HG02870 (cell line): ENCODE results near the gene UBE2V1.
"Not testable (repeated sequence)": the region's sequence is repeated elsewhere in the genome, so short reads cannot be mapped to it uniquely, and the experiment has no call there.

ENCODE experiments used
- ATAC-seq: cut with Tn5 transposase; IDR thresholded peaks from one replicate; pipeline ENCODE4 v1.9.1; 2021; ENCODE audit warnings: mild to moderate bottlenecking, moderate library complexity; ENCODE audit not compliant: unreplicated experiment

Gene UBE2V1

GRCh38 chr20:50138120-50138478 is 25.1 kb upstream of the UBE2V1 start:
- ATAC-seq: no peak

- not testable (repeated sequence) for ATAC-seq
These were observed 24.8 kb upstream of the UBE2V1 start for GRCh38 chr20:50137702-50138101.

- no peak for ATAC-seq
These were observed 24.1 kb upstream of the UBE2V1 start for GRCh38 chr20:50136822-50137599.

GRCh38 chr20:50135157-50135556 is 22.2 kb upstream of the UBE2V1 start:
- not testable (repeated sequence) for ATAC-seq

- no peak for ATAC-seq
These were observed 20.7 kb upstream of the UBE2V1 start for GRCh38 chr20:50133474-50134217.

- ATAC-seq: no peak
These were observed 20.1 kb upstream of the UBE2V1 start for GRCh38 chr20:50133041-50133440.

GRCh38 chr20:50130995-50131394 is 18.0 kb upstream of the UBE2V1 start:
- ATAC-seq: no peak

- no peak for ATAC-seq
These were observed 17.4 kb upstream of the UBE2V1 start for GRCh38 chr20:50130356-50130723.

GRCh38 chr20:50129662-50130355 is 16.9 kb upstream of the UBE2V1 start:
- no peak for ATAC-seq

GRCh38 chr20:50128520-50128905 is 15.6 kb upstream of the UBE2V1 start:
- ATAC-seq: no peak

- no peak for ATAC-seq
These were observed 14.9 kb upstream of the UBE2V1 start for GRCh38 chr20:50127587-50128519.

GRCh38 chr20:50126662-50127061 is 13.7 kb upstream of the UBE2V1 start:
- no peak for ATAC-seq

- no peak for ATAC-seq
These were observed 12.3 kb upstream of the UBE2V1 start for GRCh38 chr20:50125279-50125678.

GRCh38 chr20:50124496-50124895 is 11.5 kb upstream of the UBE2V1 start:
- ATAC-seq: no peak

GRCh38 chr20:50123418-50123817 is 10.5 kb upstream of the UBE2V1 start:
- no peak for ATAC-seq

GRCh38 chr20:50122763-50123162 is 9.8 kb upstream of the UBE2V1 start:
- ATAC-seq: no peak

- no peak for ATAC-seq
These were observed 8.9 kb upstream of the UBE2V1 start for GRCh38 chr20:50121858-50122271.

- no peak for ATAC-seq
These were observed 8.2 kb upstream of the UBE2V1 start for GRCh38 chr20:50120935-50121693.

- ATAC-seq: no peak
These were observed 5.3 kb upstream of the UBE2V1 start for GRCh38 chr20:50118203-50118602.

- ATAC-seq: no peak
These were observed 3.5 kb upstream of the UBE2V1 start for GRCh38 chr20:50116368-50116999.
